Kidney capillary endothelial cell (primary cell): ENCODE measurements around the gene LDLRAD3.

Experiments
- DNase-seq: peaks from one replicate; pipeline ENCODE4 v3.0.0-alpha.2; 2018; ENCODE audit warnings: low spot score

The LDLRAD3 gene

DNA sequence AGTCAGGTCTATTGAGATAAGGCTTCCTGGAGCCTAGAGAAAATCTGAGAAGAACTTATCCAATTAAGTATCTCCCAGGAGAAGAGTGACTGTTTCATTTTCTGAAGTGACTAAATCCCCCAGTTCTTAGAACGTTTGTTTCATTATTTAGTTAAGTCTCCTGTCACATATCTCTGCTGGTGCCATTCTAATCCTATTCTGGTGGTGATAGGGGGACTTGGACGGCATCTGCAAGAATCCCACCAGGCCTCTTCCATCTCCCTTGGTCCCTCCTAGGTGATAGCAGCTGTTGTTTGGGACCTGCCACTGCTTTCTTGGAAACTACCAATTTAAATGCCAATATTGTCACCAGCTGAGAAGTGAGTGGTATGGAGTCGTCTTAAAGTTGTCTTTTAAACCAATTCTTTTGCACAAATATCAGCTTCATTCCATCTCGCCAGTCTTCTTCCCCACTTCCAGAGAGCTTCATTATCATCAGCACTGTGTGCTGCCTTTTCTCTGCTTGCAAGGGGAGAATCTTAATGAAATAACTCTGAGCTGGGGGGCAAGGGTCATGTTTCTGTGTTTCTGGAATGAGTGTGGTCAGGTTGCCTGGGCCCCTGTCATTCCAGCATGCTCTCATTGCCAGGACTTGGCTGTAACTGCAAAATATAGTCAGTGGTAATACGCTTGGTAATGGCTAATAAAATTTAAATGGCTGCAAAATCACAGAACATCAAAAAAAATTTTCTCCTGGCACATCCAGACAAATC lies 104.8 kb downstream of the LDLRAD3 start:
- DNase-seq = no peak

DNA sequence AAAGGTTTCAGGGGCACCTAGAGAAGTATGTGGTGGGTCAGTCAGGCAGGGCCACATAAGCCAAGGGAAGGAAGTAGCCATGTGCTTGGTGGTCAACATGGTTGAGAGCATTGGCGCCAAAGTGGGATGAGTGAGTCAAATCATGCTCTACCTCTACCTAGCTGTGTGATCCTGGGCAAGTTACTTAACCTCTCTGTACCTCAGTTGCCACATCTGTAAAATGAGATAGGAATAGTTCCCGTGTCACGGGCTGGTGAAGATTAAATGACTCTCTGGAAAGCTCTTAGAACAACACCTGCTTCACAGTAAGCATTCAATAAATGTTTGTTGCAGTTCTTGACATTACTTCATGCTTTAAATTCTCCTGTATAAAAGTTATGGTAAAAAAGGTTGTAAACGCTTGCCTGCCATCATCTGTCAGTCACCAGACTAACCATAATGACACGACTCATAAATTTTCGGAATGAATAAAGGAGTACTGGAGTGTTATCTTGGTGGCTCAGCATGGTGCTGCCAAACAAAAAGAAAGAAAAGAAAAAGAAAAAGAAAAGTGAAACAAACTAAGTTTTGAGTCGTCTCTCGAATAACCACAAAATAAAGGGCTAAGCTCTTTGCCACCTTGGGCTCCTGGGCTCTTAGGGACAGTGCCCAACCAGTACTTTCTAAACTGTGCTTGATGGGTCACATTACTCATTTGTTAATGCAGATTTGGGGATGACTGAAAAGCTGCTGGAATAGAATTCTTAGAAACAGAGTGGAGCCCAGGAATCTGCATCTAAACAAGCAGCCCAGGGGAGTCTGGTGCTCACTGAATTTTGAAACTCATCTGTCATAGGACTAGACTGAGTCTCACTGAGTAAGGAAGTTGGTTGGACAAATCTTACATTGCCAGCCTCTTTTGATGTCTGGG lies 107.6 kb downstream of the LDLRAD3 start:
- DNase-seq = no peak

GRCh38 chr11:36053281-36053680 lies 109.4 kb downstream of the LDLRAD3 start:
- DNase-seq = no peak

DNA sequence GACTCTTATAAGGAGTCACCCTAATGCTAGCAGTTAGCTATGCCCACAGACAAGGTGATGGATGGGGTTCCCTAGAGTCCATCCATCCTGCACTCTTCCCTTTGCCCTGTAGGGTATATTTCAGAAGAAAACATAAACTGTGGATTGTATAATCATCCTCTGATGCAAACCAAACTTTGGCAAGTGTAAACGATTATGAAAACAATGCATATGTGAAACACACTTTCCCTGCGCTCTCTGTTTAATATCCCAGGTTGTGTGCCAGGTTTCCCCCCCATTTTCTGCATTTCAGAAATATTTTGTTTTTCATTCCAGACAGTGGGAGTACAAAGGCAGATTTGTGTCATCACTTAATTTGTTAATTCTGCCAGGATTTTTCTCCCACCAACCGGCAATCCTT lies 110.0 kb downstream of the LDLRAD3 start:
- DNase-seq = no peak

DNA sequence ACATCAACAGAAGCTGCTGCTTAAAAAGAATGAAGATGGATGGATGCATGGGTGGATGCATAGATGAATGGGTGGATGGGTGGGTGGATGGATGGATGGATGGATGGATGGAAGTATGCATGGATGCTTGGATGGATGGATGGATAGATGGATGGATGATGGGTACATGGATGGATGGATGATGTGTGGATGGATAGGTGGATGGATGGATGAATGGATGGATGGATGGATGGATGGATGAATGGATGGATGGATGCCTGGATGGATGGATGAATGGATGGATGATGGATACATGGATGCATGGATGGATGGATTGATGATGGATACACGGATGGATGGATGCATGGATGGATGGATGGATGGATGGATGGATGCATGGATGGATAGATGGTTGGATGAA lies 110.8 kb downstream of the LDLRAD3 start:
- DNase-seq = no peak

DNA sequence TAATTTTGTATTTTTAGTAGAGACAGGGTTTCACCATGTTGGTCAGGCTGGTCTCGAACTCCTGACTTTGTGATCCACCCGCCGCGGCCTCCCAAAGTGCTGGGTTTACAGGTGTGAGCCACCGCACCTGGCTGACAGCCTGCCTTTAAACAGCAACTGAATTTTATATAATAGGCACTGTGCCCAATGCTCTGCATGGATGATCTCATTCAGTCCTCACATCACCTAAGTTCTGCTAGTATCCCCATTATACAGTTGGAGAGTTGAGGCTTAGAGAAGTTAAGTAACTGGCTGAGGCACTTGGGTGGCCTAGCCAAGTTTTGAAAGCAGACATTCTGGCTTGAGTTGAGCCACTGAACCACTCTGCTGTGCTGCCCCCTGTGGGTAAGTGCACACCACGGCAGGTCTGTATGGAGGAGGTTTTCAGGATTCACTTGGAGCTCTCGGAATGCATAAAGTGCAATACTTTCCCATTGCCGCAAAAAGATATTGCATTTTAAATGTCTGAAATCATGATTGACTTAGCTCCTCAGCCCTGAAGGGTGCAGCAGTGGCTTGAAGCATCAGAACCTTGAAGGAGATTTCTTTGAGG lies 112.4 kb downstream of the LDLRAD3 start:
- DNase-seq = peak; percentile 50

DNA sequence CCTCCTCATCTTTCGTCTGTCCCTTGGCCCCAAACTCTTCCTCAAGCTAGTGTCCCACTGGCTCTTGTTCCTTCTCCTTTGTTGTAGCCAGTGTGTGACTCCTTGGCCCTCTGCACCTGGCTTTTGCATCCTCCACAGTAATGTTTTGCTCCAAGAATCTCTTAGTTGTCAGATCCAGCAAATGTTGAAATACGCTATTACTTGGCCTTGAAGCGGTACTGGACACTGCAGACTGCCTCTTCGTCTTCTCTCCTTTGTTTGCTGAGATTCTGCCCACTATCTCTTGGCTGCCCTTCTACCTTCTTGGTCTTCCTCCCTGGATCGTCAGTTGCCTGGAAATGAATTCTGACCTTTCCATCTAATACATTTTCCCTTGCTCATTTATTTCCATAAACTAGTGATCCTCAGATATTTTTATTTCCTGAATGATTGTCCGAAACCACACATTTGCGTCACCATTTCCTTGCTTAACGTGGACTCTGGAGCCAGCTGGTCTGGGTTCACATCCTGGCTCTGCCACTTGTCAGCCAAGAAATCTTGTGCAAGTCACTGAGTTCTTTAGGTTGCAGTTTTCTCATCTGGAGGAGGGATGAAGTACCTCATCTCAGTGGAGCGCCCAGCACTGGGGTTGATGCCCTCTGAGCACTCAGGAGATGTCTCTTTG lies 113.6 kb downstream of the LDLRAD3 start:
- DNase-seq = peak; percentile 96

GRCh38 chr11:36059660-36060059 lies 115.8 kb downstream of the LDLRAD3 start:
- no peak for DNase-seq

- DNase-seq = no peak
These were observed 117.1 kb downstream of the LDLRAD3 start for GRCh38 chr11:36060926-36061325.

DNA sequence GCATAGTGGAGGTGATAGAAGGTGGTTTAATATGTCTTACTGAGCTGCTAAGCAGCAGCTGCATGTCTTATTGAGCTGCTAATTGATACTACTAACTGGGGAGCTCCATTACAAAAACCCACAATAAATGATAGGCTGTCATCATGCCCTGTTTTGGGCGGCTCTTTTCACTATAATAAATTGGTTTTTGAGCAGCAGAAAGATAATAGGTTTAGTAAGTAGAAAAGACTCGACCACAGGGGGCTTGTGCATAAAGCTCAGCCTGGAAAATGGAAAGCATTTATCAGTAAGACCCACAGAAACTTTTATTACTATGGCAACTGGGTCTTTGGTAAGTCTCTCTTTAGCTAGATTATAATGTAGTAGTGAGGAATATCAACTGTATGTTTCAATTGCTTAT lies 117.6 kb downstream of the LDLRAD3 start:
- no peak for DNase-seq

DNA sequence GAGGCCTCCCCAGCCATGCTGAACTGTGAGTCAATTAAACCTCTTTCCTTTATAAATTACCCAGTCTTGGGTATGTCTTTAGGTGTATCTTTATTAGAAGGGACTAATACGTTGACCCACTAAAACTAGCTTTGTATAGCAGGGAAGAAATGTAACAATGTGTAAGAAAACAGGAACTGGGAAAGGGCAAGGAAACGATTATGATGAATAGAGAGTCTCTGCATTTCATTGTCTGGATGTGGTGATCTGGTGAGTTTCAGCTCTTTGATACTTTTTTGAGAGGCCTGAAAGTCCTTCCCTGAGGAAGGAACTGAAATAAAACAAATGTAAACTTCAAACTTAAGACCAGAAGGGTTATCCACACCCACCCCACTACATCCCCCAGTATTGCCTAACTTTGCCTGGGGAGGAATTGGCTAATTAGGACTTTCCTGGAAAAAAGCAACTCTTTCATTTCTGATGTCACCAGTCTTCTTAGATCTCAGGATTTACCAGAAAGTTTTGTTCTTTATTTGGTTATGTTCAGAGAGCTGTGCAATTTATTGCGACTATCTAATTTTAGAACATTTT lies 119.0 kb downstream of the LDLRAD3 start:
- no peak for DNase-seq

GRCh38 chr11:36065436-36065835 lies 121.6 kb downstream of the LDLRAD3 start:
- no peak for DNase-seq

GRCh38 chr11:36066891-36067290 lies 123.0 kb downstream of the LDLRAD3 start:
- DNase-seq = no peak

DNA sequence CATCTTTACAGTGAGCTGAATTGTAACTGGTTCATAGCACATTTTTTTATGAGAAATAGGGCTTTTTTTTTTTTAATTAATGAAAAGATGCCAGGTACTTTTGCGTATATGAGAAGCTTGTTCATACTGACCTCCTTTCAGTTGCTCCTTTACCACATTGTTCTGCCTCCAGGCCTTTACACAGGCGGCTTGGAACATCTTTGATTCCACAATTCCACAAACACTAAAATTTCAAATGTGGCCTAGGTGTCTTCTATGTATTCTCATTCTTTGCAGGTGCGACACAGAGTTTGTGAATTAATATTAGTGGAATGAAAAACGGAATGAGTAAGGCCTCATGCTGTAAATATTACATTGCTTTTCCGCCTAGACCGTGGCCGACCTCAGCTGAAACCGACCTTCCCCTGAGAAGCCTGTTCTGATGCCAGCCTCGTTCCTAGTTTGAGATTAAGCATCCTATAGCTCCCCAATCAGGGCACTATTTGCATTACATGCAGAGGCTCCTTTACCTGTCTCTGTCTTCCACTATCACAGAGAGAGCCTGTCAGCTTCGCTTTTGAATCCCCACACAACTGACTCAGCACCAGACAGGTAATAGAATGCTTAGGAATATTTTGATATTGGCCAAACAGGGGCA lies 125.8 kb downstream of the LDLRAD3 start:
- DNase-seq = no peak

GRCh38 chr11:36070213-36070953 lies 126.5 kb downstream of the LDLRAD3 start:
- DNase-seq = no peak

GRCh38 chr11:36070954-36071330 lies 127.1 kb downstream of the LDLRAD3 start:
- DNase-seq = no peak

DNA sequence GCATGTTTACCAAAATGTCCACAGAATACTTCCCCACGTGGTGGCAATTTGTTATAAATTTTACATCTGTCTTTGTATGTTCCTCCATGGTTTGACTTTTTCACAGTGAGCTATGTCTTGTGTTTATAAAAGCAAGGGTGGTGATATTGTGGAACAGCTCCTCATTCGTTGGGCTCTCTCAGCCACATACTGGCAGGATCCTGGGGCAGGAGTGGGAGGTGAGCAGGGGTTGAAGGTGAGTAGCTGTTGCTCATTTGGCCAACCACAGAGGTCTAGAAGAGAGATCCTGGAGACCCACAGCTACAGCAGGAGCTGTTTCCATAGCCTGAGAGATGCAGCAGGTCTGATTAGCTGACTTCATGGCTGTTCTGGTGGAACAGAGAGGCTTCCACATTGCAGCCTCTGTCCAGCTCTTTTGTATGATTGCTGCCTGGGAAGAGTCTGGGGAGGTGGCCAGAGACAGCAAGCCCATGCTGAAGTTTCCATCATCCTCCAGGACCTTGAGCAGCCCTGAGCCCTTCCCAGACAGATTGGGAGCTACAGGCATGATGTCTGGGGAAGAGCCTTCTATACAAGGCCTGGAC lies 128.1 kb downstream of the LDLRAD3 start:
- DNase-seq = no peak

DNA sequence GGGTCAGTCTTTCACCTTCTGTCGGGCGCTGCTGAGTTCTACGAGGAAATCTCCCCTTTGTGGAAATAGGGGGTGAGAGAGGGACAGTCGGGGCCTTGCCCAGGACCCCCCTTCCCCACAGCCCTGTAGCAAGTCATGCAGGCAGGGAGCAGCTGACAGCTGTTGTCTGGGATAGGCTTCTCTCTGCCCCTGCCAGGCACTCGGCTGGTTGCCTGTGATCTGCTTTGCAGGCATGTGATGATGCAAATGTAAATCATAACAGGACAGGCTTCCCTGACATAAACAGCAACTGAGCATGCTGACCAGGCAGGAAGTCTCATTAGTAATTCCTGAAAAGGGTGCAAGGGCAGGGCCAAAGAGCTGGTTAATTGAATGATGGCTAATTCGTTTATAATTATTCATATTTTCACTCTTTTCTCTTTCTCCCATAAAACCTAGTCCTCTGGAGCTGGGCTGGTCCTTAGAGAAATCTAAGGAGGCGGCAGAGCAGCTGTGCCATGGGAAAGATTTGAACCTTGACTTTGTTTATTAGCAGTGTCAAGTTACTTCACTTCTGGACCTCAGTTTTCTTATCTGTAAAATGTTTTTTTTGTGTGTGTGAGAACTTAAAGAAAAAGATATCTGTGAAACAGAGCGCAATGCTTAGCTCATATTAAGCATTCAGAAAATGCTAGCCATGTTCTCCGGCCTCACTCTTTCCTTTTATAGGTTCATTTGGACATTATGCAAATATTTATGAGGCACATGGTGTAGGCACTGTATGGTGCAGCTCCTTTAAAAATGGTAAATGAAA lies 129.7 kb downstream of the LDLRAD3 start:
- peak; percentile 76 for DNase-seq

GRCh38 chr11:36074941-36075431 lies 131.1 kb downstream of the LDLRAD3 start:
- DNase-seq = peak; percentile 76
